Esophagus muscularis mucosa (tissue), 4 donors: Measurements from ENCODE around the gene POM121. TPM values are rescaled to one million over a fixed set of nuclear protein-coding genes. Genes with fewer than 3 reads are reported as not detected.
"Not testable (repeated sequence)": the region's sequence is repeated elsewhere in the genome, so short reads cannot be mapped to it uniquely, and the experiment has no call there.

Experiments used
- DNase-seq: peaks from one replicate; pipeline ENCODE4 v3.0.0-alpha.2; 2017; ENCODE audit errors: extremely low spot score
- H3K27ac ChIP-seq, 4 donors: fragments of 200-600 bp; sonication (generic); replicated peaks in 1 of 4; 1 replicate in 3 of 4; 2 replicates in 1 of 4; pipeline ENCODE4 v1.5.1; 2016 to 2019; ENCODE audit warnings: mild to moderate bottlenecking in 1 of 4
- H3K27me3 ChIP-seq, 4 donors: fragments of 200-600 bp; sonication (generic); one replicate each; pipeline versions ENCODE4 v1.5.1 to v1.6.0; 2016 to 2019
- H3K36me3 ChIP-seq, 4 donors: fragments of 200-600 bp; sonication (generic); one replicate each; pipeline ENCODE4 v1.5.1; 2016 to 2019
- H3K4me1 ChIP-seq, 4 donors: fragments of 200-600 bp; sonication (generic); one replicate each; pipeline ENCODE4 v1.5.1; 2016 to 2019
- H3K4me3 ChIP-seq, 4 donors: fragments of 200-600 bp; sonication (generic); 1 replicate in 2 of 4; 2 replicates in 2 of 4; pipeline ENCODE4 v1.5.1; 2016 to 2019; ENCODE audit warnings: mild to moderate bottlenecking in 4 of 4, moderate library complexity in 1 of 4
- H3K9me3 ChIP-seq, 4 donors: fragments of 200-600 bp; sonication (generic); 1 replicate in 3 of 4; 2 replicates in 1 of 4; pipeline ENCODE4 v1.5.1; 2016 to 2019
- WGBS: methylation state at CpG from one replicate; pipeline ENCODE4 v1.1.5; 2018; 5-methylcytosine and 5-hydroxymethylcytosine counted together
- intact Hi-C: fragments of 100-400 bp; cut with DNase I; formaldehyde crosslinking; loops from one replicate; pipeline ENCODE4 v1.15.1; 2023
- total RNA-seq, 4 donors: library from RNA; depleted of rRNA; stranded (reverse); fragments of >200 nt; gene quantifications; one replicate each; pipeline versions ENCODE4 v1.1.0 to v1.2.1, GENCODE V29; 2016
- TF ChIP-seq, protein P1 (sequence below), 3 experiments: fragments of 200-600 bp in 2 of 3; fragments of 450-650 bp in 1 of 3; sonication (generic) in 2 of 3; IDR thresholded peaks; one replicate each; pipeline ENCODE4 v1.5.1; 2017 to 2019; ENCODE audit warnings: antibody characterized with exemption in 3 of 3, mild to moderate bottlenecking in 2 of 3, moderate library complexity in 1 of 3

POM121 gene
- total RNA-seq, 4 donors from 2014 or later = 15.6 to 26.2 (median 17.2) TPM

GRCh38 chr7:72942956-72943355, 18.1 kb downstream of the POM121 start:
- H3K9me3 ChIP-seq, H3K27me3 ChIP-seq, H3K4me1 ChIP-seq, H3K27ac ChIP-seq, intact Hi-C loops, H3K4me3 ChIP-seq: not testable (repeated sequence)
- peaks cover 17 to 56% (median 38%) of the 10 kb centered on the region in 4 donors for H3K36me3 ChIP-seq
- WGBS = 95% methylated on average over 22 of the region's 25 CpGs
- DNase-seq = peak; percentile 17

- DNase-seq, H3K27ac ChIP-seq, intact Hi-C loops, H3K4me1 ChIP-seq, H3K4me3 ChIP-seq, H3K9me3 ChIP-seq, H3K27me3 ChIP-seq: not testable (repeated sequence)
- 69% methylated on average over 11 of the region's 15 CpGs for WGBS
- H3K36me3 ChIP-seq = peaks cover 11 to 56% (median 37%) of the 10 kb centered on the region in 4 donors
Observed at GRCh38 chr7:72944937-72945336, 20.0 kb downstream of the POM121 start.

DNA sequence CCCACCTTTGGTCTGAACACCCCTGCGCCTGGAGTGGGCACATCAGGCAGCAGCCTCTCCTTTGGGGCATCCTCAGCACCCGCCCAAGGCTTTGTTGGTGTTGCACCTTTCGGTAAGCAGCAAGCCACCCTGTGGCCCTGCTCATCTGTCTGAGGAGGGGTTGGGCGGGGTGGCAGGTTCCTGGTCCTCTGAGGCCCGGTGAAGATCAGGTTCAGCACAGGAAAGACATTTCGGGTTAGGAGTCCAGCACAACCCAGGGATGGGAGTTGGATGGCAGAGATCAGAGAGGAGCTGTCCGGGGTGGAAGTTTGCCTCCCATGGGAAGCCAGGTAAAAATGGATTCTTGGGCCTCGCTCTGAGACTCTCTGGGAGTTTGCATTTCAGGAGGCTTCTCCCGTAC, 20.7 kb downstream of the POM121 start:
- not testable (repeated sequence) for H3K4me1 ChIP-seq

GRCh38 chr7:72946130-72946745, 21.3 kb downstream of the POM121 start:
- TF ChIP-seq, protein P1, sequence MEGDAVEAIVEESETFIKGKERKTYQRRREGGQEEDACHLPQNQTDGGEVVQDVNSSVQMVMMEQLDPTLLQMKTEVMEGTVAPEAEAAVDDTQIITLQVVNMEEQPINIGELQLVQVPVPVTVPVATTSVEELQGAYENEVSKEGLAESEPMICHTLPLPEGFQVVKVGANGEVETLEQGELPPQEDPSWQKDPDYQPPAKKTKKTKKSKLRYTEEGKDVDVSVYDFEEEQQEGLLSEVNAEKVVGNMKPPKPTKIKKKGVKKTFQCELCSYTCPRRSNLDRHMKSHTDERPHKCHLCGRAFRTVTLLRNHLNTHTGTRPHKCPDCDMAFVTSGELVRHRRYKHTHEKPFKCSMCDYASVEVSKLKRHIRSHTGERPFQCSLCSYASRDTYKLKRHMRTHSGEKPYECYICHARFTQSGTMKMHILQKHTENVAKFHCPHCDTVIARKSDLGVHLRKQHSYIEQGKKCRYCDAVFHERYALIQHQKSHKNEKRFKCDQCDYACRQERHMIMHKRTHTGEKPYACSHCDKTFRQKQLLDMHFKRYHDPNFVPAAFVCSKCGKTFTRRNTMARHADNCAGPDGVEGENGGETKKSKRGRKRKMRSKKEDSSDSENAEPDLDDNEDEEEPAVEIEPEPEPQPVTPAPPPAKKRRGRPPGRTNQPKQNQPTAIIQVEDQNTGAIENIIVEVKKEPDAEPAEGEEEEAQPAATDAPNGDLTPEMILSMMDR (IDR thresholded peaks at IDR 0.05) = peak in 1 of 3 experiments; percentile 32
- H3K27me3 ChIP-seq, H3K4me3 ChIP-seq, H3K27ac ChIP-seq, H3K9me3 ChIP-seq, intact Hi-C loops, DNase-seq, H3K4me1 ChIP-seq: not testable (repeated sequence)
- H3K36me3 ChIP-seq = peaks cover 11 to 52% (median 35%) of the 10 kb centered on the region in 4 donors
- 60% methylated on average over 3 of the region's 22 CpGs for whole genome bisulfite sequencing

More for the DNA sequence above, 20.7 kb downstream of the POM121 start:
- H3K9me3 ChIP-seq, H3K27ac ChIP-seq, intact Hi-C loops, H3K27me3 ChIP-seq, DNase-seq, H3K4me3 ChIP-seq: not testable (repeated sequence)
- 89% methylated on average over 5 of the region's 9 CpGs for WGBS
- H3K36me3 ChIP-seq = peaks cover 11 to 56% (median 37%) of the 10 kb centered on the region in 4 donors

DNA sequence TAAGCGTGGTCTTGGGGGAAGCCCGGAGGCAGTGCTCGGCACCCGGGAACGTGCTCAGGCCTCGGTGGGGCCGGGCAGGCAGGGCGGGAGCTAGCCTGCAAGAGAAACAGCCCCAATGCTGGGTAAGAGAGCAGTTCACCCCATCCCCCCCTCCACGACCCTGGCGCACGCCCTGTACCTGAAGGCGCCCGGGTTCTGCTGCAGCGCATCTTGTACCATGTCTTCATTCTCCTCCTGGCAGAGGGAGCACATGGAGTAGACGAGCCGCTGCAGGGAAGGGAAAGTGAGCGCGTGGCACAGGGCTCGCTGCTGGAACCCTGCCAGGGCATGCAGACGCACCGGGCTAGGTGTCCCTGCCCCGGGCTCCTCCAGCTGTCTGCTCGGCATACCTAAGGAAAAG, 23.8 kb downstream of the POM121 start:
- H3K4me3 ChIP-seq, H3K4me1 ChIP-seq, H3K27me3 ChIP-seq, DNase-seq, H3K9me3 ChIP-seq, intact Hi-C loops, H3K27ac ChIP-seq: not testable (repeated sequence)
- WGBS = 84% methylated on average over 12 of the region's 23 CpGs
- H3K36me3 ChIP-seq = peaks cover 11 to 36% (median 24%) of the 10 kb centered on the region in 4 donors

DNA sequence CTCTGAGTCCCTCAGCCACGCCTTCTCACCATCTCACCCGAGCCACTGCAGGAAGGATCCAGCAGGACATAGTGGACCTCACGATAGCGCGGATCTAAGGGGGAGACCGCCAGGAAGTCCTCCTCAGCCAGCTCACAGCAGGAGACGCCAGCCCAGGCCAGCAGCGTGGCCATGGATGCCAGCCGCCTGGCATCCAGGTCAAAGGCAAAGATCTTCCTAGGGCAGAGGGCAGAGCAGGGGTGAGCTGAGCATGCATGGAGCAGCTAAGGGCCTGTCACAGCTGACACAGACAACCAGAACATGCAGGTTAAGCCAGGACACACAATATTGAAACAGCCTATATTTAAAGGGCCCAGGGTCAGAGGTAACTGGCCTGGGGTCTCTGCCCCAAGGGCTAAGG, 24.4 kb downstream of the POM121 start:
- H3K27me3 ChIP-seq, intact Hi-C loops, DNase-seq, H3K9me3 ChIP-seq, H3K4me3 ChIP-seq, H3K27ac ChIP-seq, H3K4me1 ChIP-seq: not testable (repeated sequence)
- H3K36me3 ChIP-seq = peaks cover 11 to 35% (median 22%) of the 10 kb centered on the region in 4 donors
- no CpG with 5 or more reads among the region's 9 CpGs for WGBS

- intact Hi-C loops, H3K4me3 ChIP-seq, H3K27me3 ChIP-seq, H3K9me3 ChIP-seq, DNase-seq, H3K4me1 ChIP-seq, H3K27ac ChIP-seq: not testable (repeated sequence)
- H3K36me3 ChIP-seq = peaks cover 11 to 35% (median 22%) of the 10 kb centered on the region in 4 donors
- WGBS = 93% methylated on average over 2 of the region's 6 CpGs
Observed at GRCh38 chr7:72949686-72950085, 24.8 kb downstream of the POM121 start.

GRCh38 chr7:72950432-72950831, 25.5 kb downstream of the POM121 start:
- WGBS = no CpG with 5 or more reads among the region's 6 CpGs

GRCh38 chr7:72953901-72954562, 29.1 kb downstream of the POM121 start:
- H3K9me3 ChIP-seq, H3K4me1 ChIP-seq, H3K27me3 ChIP-seq, H3K27ac ChIP-seq, intact Hi-C loops, DNase-seq: not testable (repeated sequence)
- peak overlapping the region; percentile 45 to 58 (median 47) for H3K4me3 ChIP-seq
- peaks cover 8 to 10% (median 8%) of the 10 kb centered on the region in 4 donors for H3K36me3 ChIP-seq
- no CpG with 5 or more reads among the region's 43 CpGs for WGBS

More at GRCh38 chr7:72950432-72950831, 25.5 kb downstream of the POM121 start:
- intact Hi-C loops, H3K9me3 ChIP-seq, H3K27ac ChIP-seq, DNase-seq, H3K4me3 ChIP-seq, H3K4me1 ChIP-seq, H3K27me3 ChIP-seq: not testable (repeated sequence)
- peaks cover 11 to 33% (median 22%) of the 10 kb centered on the region in 4 donors for H3K36me3 ChIP-seq

GRCh38 chr7:72954563-72955198, 29.8 kb downstream of the POM121 start:
- H3K36me3 ChIP-seq, intact Hi-C loops, H3K27ac ChIP-seq, H3K27me3 ChIP-seq, H3K4me1 ChIP-seq, H3K9me3 ChIP-seq, DNase-seq: not testable (repeated sequence)
- H3K4me3 ChIP-seq = peak overlapping the region; percentile 45 to 58 (median 47)
- 0% methylated on average over 2 of the region's 45 CpGs for WGBS

- H3K9me3 ChIP-seq, H3K36me3 ChIP-seq, H3K4me1 ChIP-seq, DNase-seq, H3K4me3 ChIP-seq, H3K27me3 ChIP-seq, H3K27ac ChIP-seq, intact Hi-C loops: not testable (repeated sequence)
- no CpG with 5 or more reads among the region's 18 CpGs for WGBS
Observed at GRCh38 chr7:72960029-72960428, 35.1 kb downstream of the POM121 start.
